GM18909 (cell line): ENCODE results near the gene TMEM130.
A peak's percentile ranks its signal among the peaks of the same experiment; 100 is the strongest.

Experiments
- ATAC-seq: cut with Tn5 transposase; IDR thresholded peaks from one replicate; pipeline ENCODE4 v1.9.1; 2021; ENCODE audit warnings: mild to moderate bottlenecking; ENCODE audit not compliant: unreplicated experiment, poor library complexity

Gene TMEM130, protein sequence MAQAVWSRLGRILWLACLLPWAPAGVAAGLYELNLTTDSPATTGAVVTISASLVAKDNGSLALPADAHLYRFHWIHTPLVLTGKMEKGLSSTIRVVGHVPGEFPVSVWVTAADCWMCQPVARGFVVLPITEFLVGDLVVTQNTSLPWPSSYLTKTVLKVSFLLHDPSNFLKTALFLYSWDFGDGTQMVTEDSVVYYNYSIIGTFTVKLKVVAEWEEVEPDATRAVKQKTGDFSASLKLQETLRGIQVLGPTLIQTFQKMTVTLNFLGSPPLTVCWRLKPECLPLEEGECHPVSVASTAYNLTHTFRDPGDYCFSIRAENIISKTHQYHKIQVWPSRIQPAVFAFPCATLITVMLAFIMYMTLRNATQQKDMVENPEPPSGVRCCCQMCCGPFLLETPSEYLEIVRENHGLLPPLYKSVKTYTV

DNA sequence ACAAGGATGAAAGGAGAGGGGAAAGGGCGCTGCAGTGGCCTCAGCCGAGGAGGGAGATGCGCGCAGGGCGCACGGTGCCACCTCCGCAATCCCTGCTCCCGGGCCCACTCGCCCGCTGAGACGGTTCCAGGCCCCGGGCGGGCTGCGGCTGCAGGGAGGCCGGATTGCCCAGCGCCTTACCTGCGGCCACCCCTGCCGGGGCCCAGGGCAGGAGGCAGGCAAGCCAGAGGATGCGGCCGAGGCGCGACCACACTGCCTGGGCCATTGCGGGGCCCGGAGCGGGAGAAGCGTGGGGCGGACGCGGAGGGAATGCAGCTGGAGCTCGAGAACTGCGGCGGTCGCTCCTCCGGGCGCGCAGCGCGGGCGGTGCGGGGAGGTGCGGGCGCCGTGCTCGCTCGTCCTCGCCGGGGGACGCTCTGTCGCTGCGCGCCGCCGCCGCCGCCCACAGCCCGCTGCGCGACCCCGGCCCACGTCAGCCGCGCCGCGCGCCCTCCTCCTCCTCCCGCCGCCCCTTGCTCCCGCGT lies at the start of gene TMEM130:
TSS of gene TMEM130 (minus strand) at position 418 of the 524 bp plus-strand sequence. CDS start at position 265, 153 bp downstream.
- peak; percentile 7 for ATAC-seq

DNA sequence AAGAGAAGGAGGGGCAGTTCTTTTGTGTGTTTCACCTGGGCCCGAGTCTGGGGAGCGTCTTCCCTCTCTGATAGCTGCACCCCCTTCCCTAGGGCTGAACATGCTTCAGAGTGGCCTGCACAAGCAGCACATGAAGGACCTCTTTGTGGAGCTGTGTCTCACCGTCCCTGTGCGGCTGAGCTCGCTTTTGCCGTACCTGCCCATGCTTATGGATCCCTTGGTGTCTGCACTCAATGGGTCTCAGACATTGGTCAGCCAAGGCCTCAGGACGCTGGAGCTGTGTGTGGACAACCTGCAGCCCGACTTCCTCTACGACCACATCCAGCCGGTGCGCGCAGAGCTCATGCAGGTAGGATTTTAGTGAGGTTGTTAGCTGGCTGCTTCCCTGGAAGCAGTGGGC lies 47.5 kb upstream of the TMEM130 start:
- no peak for ATAC-seq

DNA sequence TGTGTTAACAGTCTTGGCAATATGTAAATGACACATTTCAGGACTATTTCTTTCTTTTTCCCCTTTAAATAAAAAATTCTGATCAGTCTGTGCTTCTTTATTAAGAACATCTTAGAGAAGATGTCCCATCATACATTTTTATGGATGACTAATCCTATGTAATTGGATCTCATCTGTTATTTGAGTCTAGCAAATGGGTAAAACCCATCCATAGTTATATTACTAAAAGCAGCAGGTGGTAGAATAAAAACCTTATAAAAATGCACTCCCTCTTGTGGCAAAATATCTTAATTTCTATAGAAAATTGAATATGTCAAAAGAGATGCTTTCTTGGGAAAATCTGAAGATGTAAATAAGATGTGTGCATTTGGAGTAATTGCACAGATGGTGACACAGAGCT lies 43.8 kb upstream of the TMEM130 start:
- no peak for ATAC-seq

DNA sequence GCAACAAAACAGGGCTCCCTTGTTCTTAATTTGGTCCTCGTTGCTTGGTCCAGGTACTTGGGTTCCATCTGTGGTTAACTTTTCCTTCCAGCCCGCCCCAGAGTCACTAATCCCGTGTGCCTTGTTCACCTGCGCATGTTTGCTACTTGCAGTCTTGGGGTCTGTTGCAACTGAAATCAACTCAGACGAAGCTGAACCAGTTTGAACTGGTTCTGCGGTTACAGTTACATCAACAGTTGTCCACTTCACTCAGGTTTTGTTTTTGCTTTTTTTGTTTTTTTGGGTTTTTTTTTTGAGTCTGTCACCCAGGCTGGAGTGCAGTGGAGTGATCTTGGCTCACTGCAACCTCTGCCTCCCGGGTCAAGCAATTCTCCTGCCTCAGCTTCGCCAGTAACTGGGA lies 43.2 kb upstream of the TMEM130 start:
- ATAC-seq, result no peak

DNA sequence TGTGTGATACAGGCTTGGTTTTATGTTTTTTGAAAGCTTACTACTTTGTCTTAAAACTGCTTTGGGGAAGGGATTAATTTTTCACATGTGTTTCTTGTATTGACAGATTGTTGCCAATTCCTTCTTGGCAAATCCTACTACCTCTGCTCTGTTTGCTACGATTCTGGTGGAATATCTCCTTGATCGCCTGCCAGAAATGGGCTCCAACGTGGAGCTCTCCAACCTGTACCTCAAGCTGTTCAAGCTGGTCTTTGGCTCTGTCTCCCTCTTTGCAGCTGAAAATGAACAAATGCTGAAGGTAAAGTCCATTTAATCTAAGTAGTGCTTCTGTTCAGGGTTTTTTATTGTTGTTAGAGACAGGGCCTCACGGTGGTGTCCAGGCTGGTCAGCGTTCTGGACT lies 42.1 kb upstream of the TMEM130 start:
- ATAC-seq, result no peak

DNA sequence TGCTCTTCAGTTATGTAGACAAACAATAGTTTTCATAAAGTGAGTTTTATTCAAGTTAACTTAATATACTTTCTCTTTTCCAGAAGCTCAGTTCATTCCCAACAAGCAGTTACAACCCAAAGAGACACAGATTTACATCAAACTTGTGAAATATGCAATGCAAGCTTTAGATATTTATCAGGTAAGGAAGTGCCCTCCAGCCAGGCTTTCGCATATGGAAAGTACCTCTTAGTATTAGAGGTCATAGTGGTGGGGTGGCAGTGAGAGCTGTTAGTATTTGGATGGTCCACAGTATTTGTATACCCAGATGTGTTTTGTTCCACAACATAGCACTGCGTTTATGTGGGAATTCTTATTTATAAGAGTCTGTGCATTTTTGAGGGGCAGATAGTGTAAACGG lies 40.6 kb upstream of the TMEM130 start:
- ATAC-seq, result no peak

DNA sequence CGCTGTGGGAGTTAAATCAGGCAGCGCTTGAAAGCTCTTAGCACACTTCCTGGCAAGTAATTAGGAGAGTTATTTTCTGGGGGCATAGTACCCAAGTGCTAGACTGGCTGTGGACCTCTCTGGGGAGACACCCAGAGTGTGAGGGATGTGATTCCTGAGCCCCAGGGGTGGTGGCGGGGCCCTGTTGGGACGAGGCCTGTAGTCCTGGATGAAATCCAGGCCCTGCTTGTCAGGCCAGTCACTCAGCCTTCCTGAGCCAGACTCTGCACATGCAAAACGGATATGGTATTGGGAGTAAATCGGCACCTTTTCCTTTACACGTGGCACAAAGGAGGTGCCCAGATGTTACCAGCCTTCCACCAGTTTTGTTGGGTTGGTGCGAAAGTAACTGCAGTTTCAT lies 39.7 kb upstream of the TMEM130 start:
- no peak for ATAC-seq

DNA sequence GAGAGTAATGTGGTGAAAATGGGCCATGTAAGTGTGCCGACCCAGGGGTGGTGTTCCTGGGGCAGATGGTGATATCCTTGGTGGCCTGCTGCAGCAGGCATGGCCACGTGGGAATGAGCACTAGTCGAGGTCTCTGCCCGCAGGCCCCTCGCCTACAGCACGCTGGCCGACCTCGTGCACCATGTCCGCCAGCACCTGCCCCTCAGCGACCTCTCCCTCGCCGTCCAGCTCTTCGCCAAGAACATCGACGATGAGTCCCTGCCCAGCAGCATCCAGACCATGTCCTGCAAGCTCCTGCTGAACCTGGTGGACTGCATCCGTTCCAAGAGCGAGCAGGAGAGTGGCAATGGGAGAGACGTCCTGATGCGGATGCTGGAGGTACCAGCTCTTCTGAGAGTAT lies 38.8 kb upstream of the TMEM130 start:
- ATAC-seq, result no peak

DNA sequence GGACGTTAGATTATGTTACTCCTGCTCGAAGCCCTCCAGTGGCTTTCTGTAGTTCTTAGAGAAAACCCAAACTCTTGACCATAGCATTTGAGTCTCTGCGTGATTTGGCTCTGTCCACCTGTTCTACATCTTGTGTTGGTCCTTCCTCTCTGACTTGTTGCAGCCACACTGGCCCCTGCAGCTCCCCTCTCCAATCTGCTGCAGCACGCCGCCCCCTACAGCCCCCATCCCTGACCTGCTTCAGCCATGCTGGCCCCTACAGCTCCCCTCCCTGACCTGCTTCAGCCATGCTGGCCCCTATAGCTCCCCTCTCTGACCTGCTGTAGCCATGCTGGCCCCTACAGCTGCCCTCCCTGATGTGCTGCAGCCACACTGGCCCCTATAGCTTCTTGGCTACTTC lies 37.8 kb upstream of the TMEM130 start:
- ATAC-seq, result no peak

DNA sequence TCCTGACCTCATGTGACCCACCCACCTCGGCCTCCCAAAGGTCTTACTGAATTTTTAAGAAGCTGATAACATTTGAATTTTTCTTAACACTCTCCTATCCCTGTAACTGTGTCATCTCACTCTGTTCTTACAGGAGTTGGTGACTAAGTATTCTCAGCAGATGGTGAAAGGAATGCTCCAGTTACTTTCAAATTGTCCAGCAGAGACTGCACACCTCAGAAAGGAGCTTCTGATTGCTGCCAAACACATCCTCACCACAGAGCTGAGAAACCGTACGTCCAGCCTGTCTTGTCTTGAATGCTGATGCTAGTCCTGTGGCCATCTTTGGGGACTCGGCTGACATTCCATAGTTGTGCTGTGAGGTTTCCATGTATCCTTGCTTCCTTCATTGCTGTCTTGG lies 33.4 kb upstream of the TMEM130 start:
- ATAC-seq, result no peak

DNA sequence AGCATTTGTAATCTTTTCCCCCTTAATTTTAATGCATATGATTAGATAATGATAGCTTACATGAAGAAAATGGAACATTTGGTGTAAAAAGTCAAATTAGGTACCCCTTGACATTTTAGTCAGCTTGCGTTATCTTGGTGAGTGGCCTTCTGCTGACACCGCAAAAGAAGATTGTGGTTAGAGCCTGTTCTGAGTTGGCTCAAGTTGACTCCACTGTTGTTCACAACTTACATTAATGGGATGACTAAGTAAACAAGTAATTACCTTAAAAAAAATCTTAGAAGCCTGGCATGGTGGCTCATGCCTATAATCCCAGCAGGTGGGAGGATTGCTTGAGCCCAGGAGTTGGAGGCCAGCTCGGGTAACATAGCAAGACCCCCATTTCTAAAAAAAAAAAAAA lies 32.7 kb upstream of the TMEM130 start:
- ATAC-seq, result no peak

DNA sequence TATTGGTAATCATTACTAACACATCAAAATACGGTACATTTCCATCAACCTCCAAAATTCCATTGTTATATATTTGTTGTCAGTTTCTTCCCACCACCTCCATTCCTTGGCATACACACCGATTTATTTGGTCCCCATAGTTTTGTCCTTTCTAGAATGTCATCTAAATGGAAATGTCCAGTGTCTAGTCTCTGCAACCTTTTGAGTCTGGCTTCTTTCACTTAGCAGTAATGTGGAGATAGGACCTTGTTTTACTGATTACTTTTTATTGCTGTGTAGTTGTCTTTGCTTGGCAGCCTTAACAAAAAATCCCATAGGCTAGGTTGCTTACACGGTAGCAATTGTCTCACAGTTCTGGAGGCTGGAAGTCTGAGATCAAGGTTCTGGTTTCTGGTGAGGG lies 31.0 kb upstream of the TMEM130 start:
- no peak for ATAC-seq

DNA sequence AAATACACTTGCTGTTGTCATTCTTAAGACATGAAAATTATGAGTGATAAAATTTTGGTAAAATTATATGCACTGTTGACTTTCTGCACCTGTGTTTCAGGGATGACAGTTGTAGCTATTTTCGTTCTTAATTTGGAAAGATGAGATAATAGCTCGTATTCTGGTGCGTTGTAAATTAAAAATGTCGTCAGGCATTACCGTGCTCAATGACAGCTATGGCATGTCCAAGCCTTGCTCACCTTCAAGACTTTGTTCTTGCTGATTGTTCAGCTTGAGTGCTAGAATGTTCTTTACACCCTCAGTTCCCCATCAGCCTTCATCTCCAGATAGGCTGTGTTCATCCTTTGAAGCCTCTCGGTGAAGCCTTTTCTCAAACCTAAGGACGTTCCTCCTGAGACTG lies 30.0 kb upstream of the TMEM130 start:
- ATAC-seq, result no peak

DNA sequence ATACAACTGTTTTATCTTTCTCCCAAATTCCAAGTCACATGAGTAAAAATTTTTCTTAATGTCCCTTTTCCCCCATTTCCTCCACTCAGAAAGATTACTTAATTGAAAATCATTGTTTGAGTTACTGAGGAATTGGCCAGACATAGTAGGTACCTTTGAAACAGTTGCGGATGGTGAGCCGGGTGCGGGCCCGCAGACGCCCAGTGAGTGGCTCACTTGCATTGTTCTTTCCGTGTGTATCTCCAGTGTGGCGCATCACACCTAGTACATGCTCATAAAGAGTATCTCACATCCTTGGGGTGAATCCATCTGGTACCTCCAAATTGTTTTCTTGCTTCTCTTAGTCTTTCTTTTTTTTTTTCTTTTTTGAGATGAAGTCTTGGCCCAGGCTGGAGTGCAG lies 22.8 kb upstream of the TMEM130 start:
- ATAC-seq, result no peak

DNA sequence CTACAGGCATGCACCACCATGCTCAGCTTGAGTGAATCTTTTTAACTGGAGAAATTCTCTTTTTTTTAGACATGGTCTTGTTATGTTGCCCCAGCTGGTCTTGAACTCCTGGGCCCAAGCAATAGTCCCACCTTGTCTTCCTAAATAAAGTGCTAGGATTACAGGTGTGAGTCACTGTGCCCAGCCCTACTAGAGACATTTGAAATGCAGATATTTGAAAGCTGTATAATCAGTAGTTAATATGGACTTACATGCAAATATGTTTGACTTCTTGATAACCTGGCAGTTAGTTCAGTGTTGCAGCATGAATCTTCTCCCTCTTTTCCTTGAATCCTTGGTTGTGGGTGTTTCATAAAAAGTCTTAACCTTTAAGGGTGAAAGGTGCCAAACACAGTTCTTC lies 17.2 kb upstream of the TMEM130 start:
- no peak for ATAC-seq

DNA sequence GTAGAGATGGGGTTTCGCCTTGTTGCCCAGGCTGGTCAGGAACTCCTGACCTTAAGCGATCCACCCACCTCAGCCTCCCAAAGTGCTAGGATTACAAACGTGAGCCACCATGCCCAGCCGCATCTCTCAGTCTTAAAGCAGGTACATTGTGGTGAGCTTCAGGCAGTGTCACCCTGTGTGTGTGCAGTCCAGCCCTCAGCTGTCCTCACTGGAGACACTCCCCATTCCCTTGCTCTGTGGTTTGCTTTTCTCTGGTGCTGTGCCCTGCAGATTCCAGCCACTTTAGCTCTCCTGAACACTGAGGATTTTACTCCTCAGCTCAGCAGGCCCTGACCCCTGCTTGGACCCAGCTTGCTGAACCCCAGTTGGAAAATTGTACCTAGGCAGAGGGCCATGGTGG lies 14.6 kb upstream of the TMEM130 start:
- no peak for ATAC-seq

DNA sequence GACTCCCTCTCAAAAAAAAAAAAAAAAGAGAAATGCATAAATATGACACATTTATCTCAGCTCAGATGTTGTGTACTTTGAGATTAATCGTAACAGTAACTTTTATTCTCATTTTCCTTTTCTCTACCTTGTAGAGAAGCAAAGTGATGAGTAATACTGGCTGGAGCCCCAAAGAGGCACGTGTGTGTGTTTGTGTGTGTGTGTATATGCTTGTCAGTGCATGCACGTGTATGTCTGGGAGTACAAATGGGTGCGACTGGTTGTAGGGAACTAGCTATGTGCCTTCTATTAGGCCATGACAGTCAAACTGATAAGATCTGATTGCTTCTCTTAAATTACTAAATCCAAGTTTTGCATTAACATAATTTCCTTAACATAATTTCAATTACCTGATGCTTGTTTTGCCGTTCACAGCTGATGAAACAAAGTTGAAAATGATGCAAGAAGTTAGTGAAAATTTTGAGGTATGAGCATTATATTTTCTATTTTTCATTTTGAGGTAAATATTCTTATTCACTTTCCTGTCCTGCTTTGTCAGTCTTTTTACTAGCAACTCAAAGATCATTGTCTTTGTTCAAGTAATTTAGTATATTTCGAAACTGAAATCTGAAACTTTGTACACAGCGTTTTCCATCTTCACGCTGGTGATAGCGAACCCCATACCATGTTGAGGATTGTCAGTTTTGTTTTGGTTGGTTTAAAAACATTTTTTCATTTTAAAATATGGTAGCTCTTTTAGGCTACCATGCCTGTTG lies 11.9 kb upstream of the TMEM130 start:
- ATAC-seq, result no peak

DNA sequence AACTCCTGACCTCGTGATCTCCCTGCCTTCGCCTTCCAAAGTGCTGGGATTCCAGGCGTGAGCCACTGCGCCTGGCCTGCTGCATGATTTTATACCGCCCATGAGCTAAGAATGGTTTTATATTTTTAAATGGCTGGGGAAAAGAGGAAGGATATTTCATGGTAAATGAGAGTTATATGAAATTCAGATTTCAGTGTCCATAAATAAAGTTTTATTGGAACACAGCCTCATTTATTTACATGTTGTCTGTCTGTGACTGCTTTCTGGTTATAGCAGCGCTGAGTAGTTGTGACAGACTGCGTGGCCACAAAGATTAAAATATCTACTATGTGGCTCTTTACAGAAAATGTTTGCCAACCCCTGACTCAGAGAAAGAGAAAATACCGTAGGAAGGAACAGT lies 10.7 kb upstream of the TMEM130 start:
- no peak for ATAC-seq

DNA sequence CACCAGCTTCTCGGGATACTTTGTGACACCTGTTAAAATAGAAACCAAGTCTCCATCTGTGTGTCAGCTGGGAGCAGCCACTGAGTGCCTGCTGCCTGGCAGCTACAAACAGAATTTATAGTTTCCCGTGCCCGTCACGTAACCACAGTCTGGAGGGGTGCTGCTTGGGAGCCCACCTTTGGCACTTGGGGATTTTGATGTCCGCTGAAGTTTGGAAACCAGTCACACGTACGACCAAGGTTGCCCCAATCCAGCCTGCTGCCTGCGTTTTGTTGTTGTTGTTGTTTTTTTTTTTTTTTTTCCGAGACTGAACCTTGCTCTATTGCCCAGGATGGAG lies 10.1 kb upstream of the TMEM130 start:
- no peak for ATAC-seq

DNA sequence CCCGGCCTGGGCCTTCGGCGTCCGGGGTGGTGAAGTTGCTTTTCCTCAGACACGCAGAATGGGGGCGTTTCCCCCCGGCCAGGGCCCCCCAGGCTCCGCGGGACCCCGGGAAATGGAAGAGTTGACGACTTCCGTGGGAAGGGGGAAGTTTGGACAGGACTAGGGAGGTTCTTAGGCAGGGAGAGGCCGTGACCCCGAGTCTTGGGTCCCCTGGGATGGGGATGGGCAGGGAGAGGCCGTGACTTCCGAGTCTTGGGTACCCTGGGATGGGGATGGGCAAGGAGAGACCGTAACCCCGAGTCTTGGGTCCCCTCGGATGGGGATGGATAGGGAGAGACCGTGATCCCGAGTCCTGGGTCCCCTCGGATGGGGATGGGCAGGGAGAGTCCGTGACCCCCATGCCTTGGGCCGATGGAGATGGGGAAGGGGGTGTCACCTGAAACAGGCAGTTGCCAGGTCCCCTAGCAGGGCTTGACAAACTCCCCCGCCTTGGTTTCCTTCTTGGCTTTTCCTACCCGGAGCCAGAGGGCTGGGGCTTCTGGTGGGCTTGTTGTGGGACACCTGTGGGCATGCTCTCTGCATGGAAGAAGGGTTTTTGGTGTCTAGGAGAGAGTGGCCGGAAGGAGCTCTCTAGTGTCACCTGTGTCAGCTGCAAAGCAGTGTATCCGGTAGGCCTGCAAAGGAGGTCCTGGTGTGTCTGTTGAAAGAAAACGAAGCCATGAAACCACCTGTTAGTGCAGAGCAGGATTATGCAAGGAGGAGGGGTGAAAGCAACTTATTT lies 9.6 kb upstream of the TMEM130 start:
- peak; percentile 84 for ATAC-seq
